A549 (cell line): ENCODE data around the gene ZBTB48. TPM values are rescaled to one million over a fixed set of nuclear protein-coding genes. Genes with fewer than 3 reads are reported as not detected.

Experiments used
- ATAC-seq, 2 experiments: fragments of 200-7000 bp in 1 of 2; fragments of >200 bp in 1 of 2; cut with Nextera tagmentation in 1 of 2; cut with Tn5 transposase in 1 of 2; 3 replicates each; pipeline versions ENCODE4 v1.8.0 to v1.9.1; 2018 to 2020; ENCODE audit warnings: mild to moderate bottlenecking in 1 of 2, moderate library complexity in 1 of 2
- CTCF ChIA-PET: fragments of 300-600 bp; sonication (Branson Sonifier 250); formaldehyde crosslinking; extraction: SDS; loops from one replicate; lab custom pipeline; 2021; ENCODE audit warnings: antibody characterized with exemption, inconsistent platforms; lab: Yijun Ruan, JAX
- POLR2A ChIA-PET: fragments of 350-600 bp; formaldehyde crosslinking; extraction: SDS; loops from one replicate; lab custom pipeline; 2021; ENCODE audit warnings: antibody characterized with exemption, inconsistent platforms; lab: Yijun Ruan, JAX
- DNase-seq, 2 experiments: peaks; one replicate each; pipeline versions ENCODE4 v3.0.0 to v3.0.0-alpha.2; 2011 to 2016; ENCODE audit warnings: low read depth in 1 of 2, low spot score in 1 of 2
- FAIRE-seq: peaks from 2 replicates; lab custom pipeline; 2011; peaks lifted over from hg19 to GRCh38; lab: Jason Lieb, UNC
- H3K27ac ChIP-seq, 2 experiments: fragments of >200 bp; sonication (Bioruptor Twin); formaldehyde crosslinking; 3 replicates each; pipeline ENCODE4 v1.5.1; 2016 to 2017
- H3K4me1 ChIP-seq: fragments of >200 bp; sonication (Bioruptor Twin); formaldehyde crosslinking; 3 replicates; pipeline ENCODE4 v1.6.1; 2016
- H3K4me2 ChIP-seq: fragments of >200 bp; sonication (Bioruptor Twin); formaldehyde crosslinking; 3 replicates; pipeline ENCODE4 v1.6.1; 2016
- H3K4me3 ChIP-seq: fragments of >200 bp; sonication (Bioruptor Twin); formaldehyde crosslinking; 3 replicates; pipeline ENCODE4 v1.5.1; 2016
- H3K9me3 ChIP-seq: fragments of >200 bp; sonication (Bioruptor Twin); formaldehyde crosslinking; 3 replicates; pipeline ENCODE4 v1.6.1; 2016
- BHLHE40 ChIP-seq: IDR thresholded peaks from 2 replicates; pipeline ENCODE4 v1.6.1; 2012; ENCODE audit warnings: low read depth, low read length, inconsistent platforms
- CEBPB ChIP-seq, 2 experiments: fragments of >200 bp in 1 of 2; sonication (Bioruptor Twin) in 1 of 2; formaldehyde crosslinking in 1 of 2; IDR thresholded peaks; 2 replicates each; pipeline ENCODE4 v1.6.1; 2012 to 2016
- CTCF ChIP-seq: fragments of >200 bp; sonication (Bioruptor Twin); formaldehyde crosslinking; IDR thresholded peaks from 3 replicates; pipeline ENCODE4 v1.5.1; 2016
- E2F6 ChIP-seq: IDR thresholded peaks from 2 replicates; pipeline ENCODE4 v1.6.1; 2012; ENCODE audit warnings: low read depth, borderline replicate concordance
- FOSL2 ChIP-seq, 2 experiments: fragments of 450-650 bp in 1 of 2; fragments of >200 bp in 1 of 2; sonication (Bioruptor Twin) in 1 of 2; formaldehyde crosslinking; IDR thresholded peaks; 2 replicates each; pipeline versions ENCODE4 v1.5.0 to v1.6.1; 2016 to 2020; ENCODE audit warnings: mild to moderate bottlenecking in 1 of 2, moderate library complexity in 1 of 2
- FOXS1 ChIP-seq: fragments of 250-450 bp; sonication (Bioruptor Pico); IDR thresholded peaks from 2 replicates; pipeline ENCODE4 v1.5.0; 2020; ENCODE audit warnings: mild to moderate bottlenecking, moderate library complexity
- HMGXB4 ChIP-seq: fragments of 250-450 bp; sonication (Bioruptor Pico); IDR thresholded peaks from 2 replicates; pipeline ENCODE4 v1.5.0; 2021; ENCODE audit warnings: mild to moderate bottlenecking, moderate library complexity, borderline replicate concordance
- HOXB13 ChIP-seq: fragments of 250-450 bp; sonication (Bioruptor Pico); IDR thresholded peaks from 2 replicates; pipeline ENCODE4 v1.5.0; 2020; ENCODE audit warnings: low read depth, mild to moderate bottlenecking, moderate library complexity
- JUNB ChIP-seq: fragments of >200 bp; sonication (Bioruptor Twin); formaldehyde crosslinking; IDR thresholded peaks from 2 replicates; pipeline ENCODE4 v1.6.1; 2016
- MYC ChIP-seq: IDR thresholded peaks from 2 replicates; pipeline ENCODE4 v1.6.1; 2012; ENCODE audit warnings: mild to moderate bottlenecking, inconsistent platforms, low read length, improper control_type of control experiment, borderline replicate concordance
- NPAS2 ChIP-seq: fragments of 250-450 bp; sonication (Bioruptor Pico); IDR thresholded peaks from 2 replicates; pipeline ENCODE4 v1.8.0; 2022; ENCODE audit warnings: mild to moderate bottlenecking, moderate library complexity, borderline replicate concordance
- POLR2A ChIP-seq: IDR thresholded peaks from 2 replicates; pipeline ENCODE4 v1.6.1; 2012; ENCODE audit warnings: mild to moderate bottlenecking, low read length
- RARB ChIP-seq: fragments of 250-450 bp; sonication (Bioruptor Pico); IDR thresholded peaks from 2 replicates; pipeline ENCODE4 v1.8.0; 2021; ENCODE audit warnings: mild to moderate bottlenecking, moderate library complexity
- REST ChIP-seq: fragments of 200-600 bp; sonication (generic); IDR thresholded peaks from 2 replicates; pipeline ENCODE4 v1.6.1; 2016; ENCODE audit warnings: antibody characterized with exemption, mild to moderate bottlenecking, moderate library complexity
- USF2 ChIP-seq: fragments of 450-650 bp; IDR thresholded peaks from 2 replicates; pipeline ENCODE4 v1.6.1; 2014; ENCODE audit warnings: antibody characterized with exemption
- WGBS: methylation state at CpG from one replicate; pipeline ENCODE4 v1.1.6; 2017; ENCODE audit errors: missing lambda C conversion rate; 5-methylcytosine and 5-hydroxymethylcytosine counted together
- polyA plus RNA-seq, 4 experiments: library from polyadenylated mRNA; depleted of rRNA in 3 of 4; stranded (reverse); fragments of >200 nt; fragmentation: RNase III in 1 of 4; extraction: RNeasy Plus Mini Kit Qiagen cat#74134 plus additional on column Dnase treatment in 1 of 4; gene quantifications; 2 replicates in 3 of 4; 3 replicates in 1 of 4; pipeline ENCODE4 v1.2.3, GENCODE V29; 2011 to 2017

The ZBTB48 gene
- polyA plus RNA-seq, 2 of the 4 experiments (the other 2 are of a cell fraction) = 8.0 to 13.1 TPM

- ChIA-PET POLR2A (no interaction called here), CTCF (interaction anchor here (1.3 to 2.8 kb wide), 2 partner anchors 11 to 36 kb away, joined by 3 to 8 read pairs; partner anchors contain the start of genes NOL9 and TAS1R1)
- Histone ChIP-seq H3K4me1 (no peaks in the 10 kb centered on the region), H3K4me3 (no peak overlapping the region), H3K27ac (no peak overlapping the region), H3K9me3 (no peaks in the 10 kb centered on the region), H3K4me2 (no peak overlapping the region)
- FAIRE-seq (no peak), DNase-seq (no peak), ATAC-seq (no peak)
- WGBS = 95% methylated on average over 12 of the region's 13 CpGs
- TF ChIP-seq JUNB (no peak), MYC (no peak), FOXS1 (no peak), CTCF (no peak), REST (no peak), HMGXB4 (CRISPR knock-in tag) (no peak), BHLHE40 (no peak), HOXB13 (CRISPR knock-in tag) (no peak)
Observed at GRCh38 chr1:6591222-6591621, 11.4 kb downstream of the ZBTB48 start.

GRCh38 chr1:6591644-6592043 lies 11.8 kb downstream of the ZBTB48 start:
- DNase-seq (no peak), FAIRE-seq (no peak), ATAC-seq (no peak)
- Histone ChIP-seq H3K9me3 (no peaks in the 10 kb centered on the region), H3K4me2 (no peak overlapping the region), H3K27ac (no peak overlapping the region), H3K4me3 (no peak overlapping the region), H3K4me1 (no peaks in the 10 kb centered on the region)
- WGBS = 70% methylated on average over 4 of the region's 6 CpGs
- CTCF ChIA-PET = interaction anchor here (1.3 kb wide), 1 partner anchor 10 kb away, joined by 3 read pairs; no protein-coding TSS in a partner anchor
- no peak for TF ChIP-seq MYC
- no peak for TF ChIP-seq USF2
- TF ChIP-seq POLR2A = no peak
- no peak for TF ChIP-seq NPAS2 (CRISPR knock-in tag)
- TF ChIP-seq RARB (CRISPR knock-in tag) = no peak
- TF ChIP-seq FOSL2 (IDR thresholded peaks at IDR 0.05) = no peak
- TF ChIP-seq FOSL2 (CRISPR knock-in tag; IDR thresholded peaks at IDR 0.05) = no peak
- TF ChIP-seq E2F6 = no peak
- no peak for TF ChIP-seq CEBPB (IDR thresholded peaks at IDR 0.05)
- POLR2A ChIA-PET = no interaction called here
